Gastrocnemius medialis (tissue), 4 donors: ENCODE results near the gene VSIG1. TPM values are rescaled to one million over a fixed set of nuclear protein-coding genes. Genes with fewer than 3 reads are reported as not detected.

ENCODE experiments used
- ATAC-seq, 2 donors: fragments of 150-250 bp; one replicate each; pipeline ENCODE4 v1.9.1; 2016
- DNase-seq, 2 donors: peaks; one replicate each; pipeline ENCODE4 v3.0.0-alpha.2; 2019
- H3K27ac ChIP-seq, 4 donors: fragments of 200-600 bp; sonication (generic); 1 replicate in 1 of 4; 2 replicates in 3 of 4; pipeline ENCODE4 v1.5.1; 2016 to 2018; ENCODE audit warnings: mild to moderate bottlenecking in 2 of 4, moderate library complexity in 1 of 4
- H3K27me3 ChIP-seq, 3 donors: fragments of 200-600 bp; sonication (generic) in 2 of 3; 1 replicate in 1 of 3; 2 replicates in 2 of 3; pipeline versions ENCODE4 v1.5.1 to v1.6.0; 2016 to 2019; ENCODE audit warnings: mild to moderate bottlenecking in 1 of 3, moderate library complexity in 1 of 3
- H3K36me3 ChIP-seq, 2 donors: fragments of 200-600 bp; sonication (generic) in 1 of 2; one replicate each; pipeline ENCODE4 v1.5.1; 2017 to 2018
- H3K4me1 ChIP-seq, 2 donors: fragments of 200-600 bp; sonication (generic) in 1 of 2; one replicate each; pipeline ENCODE4 v1.5.1; 2016 to 2017; ENCODE audit warnings: mild to moderate bottlenecking in 2 of 2
- H3K4me3 ChIP-seq, 4 donors: fragments of 200-600 bp; sonication (generic) in 3 of 4; 1 replicate in 1 of 4; 2 replicates in 3 of 4; pipeline ENCODE4 v1.5.1; 2016 to 2019; ENCODE audit warnings: mild to moderate bottlenecking in 2 of 4
- H3K9me3 ChIP-seq, 3 donors: fragments of 200-600 bp; sonication (generic) in 2 of 3; 1 replicate in 1 of 3; 2 replicates in 2 of 3; pipeline ENCODE4 v1.5.1; 2016 to 2019
- POLR2A ChIP-seq, 2 donors: fragments of 450-650 bp; IDR thresholded peaks; one replicate each; pipeline ENCODE4 v1.6.1; 2017; ENCODE audit warnings: antibody characterized with exemption in 2 of 2, mild to moderate bottlenecking in 2 of 2, moderate library complexity in 2 of 2
- in situ Hi-C, 4 donors: fragments of 200-750 bp; cut with MboI; loops; one replicate each; pipeline versions ENCODE4 v1.15.0 to v1.8.0; 2017; ENCODE audit warnings: low sequenced_read_pairs in 4 of 4
- intact Hi-C: fragments of 100-400 bp; cut with DNase I; formaldehyde crosslinking; loops from one replicate; pipeline ENCODE4 v1.15.1; 2023; ENCODE audit warnings: low total_unique reads
- total RNA-seq, 4 donors: library from RNA; depleted of rRNA; stranded (reverse); fragments of >200 nt; gene quantifications; one replicate each; pipeline versions ENCODE4 v1.1.0 to v1.2.3, GENCODE V29; 2016
- TF ChIP-seq, protein P1 (sequence below), 5 experiments: fragments of 450-650 bp in 3 of 5; fragments of 200-600 bp in 2 of 5; sonication (generic) in 2 of 5; IDR thresholded peaks in 4 of 5; conservative IDR thresholded peaks in 1 of 5; 1 replicate in 4 of 5; 2 replicates in 1 of 5; pipeline ENCODE4 v1.5.1; 2016 to 2019; ENCODE audit warnings: antibody characterized with exemption in 5 of 5, mild to moderate bottlenecking in 3 of 5, moderate library complexity in 3 of 5

Gene VSIG1
- total RNA-seq, 4 donors from 2014 or later: not detected

GRCh38 chrX:108126661-108127060 is 81.8 kb downstream of the VSIG1 start:
- in situ Hi-C loops (no loop called here), intact Hi-C loops (no loop called here)
- H3K36me3 ChIP-seq: no peaks in the 10 kb centered on the region

DNA sequence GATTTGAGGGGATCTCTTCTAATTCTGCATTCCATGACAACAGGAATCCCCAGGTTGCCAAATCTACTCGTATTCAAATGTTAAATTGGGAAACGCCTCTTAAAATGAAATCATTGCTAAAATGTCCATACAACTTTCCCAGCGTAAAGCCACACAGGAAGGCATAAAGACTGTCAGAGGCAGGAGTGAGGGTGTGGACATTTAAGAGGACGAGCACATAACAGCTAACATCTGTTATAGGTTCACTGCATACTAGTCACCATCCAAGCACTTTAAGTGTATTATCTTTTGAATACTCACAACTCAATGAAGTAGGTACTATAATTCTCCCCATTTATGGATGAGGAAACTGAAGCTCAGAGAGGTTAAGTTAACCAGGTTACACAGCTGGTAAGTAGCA is 82.3 kb downstream of the VSIG1 start:
- Histone ChIP-seq H3K27me3 (no peaks in the 10 kb centered on the region), H3K9me3 (no peaks in the 10 kb centered on the region), H3K27ac (no peak overlapping the region), H3K4me3 (no peak overlapping the region), H3K4me1 (peaks cover 0 to 13% of the 10 kb centered on the region in 2 donors), H3K36me3 (no peaks in the 10 kb centered on the region)
- no peak for DNase-seq
- TF ChIP-seq, protein P1, sequence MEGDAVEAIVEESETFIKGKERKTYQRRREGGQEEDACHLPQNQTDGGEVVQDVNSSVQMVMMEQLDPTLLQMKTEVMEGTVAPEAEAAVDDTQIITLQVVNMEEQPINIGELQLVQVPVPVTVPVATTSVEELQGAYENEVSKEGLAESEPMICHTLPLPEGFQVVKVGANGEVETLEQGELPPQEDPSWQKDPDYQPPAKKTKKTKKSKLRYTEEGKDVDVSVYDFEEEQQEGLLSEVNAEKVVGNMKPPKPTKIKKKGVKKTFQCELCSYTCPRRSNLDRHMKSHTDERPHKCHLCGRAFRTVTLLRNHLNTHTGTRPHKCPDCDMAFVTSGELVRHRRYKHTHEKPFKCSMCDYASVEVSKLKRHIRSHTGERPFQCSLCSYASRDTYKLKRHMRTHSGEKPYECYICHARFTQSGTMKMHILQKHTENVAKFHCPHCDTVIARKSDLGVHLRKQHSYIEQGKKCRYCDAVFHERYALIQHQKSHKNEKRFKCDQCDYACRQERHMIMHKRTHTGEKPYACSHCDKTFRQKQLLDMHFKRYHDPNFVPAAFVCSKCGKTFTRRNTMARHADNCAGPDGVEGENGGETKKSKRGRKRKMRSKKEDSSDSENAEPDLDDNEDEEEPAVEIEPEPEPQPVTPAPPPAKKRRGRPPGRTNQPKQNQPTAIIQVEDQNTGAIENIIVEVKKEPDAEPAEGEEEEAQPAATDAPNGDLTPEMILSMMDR (IDR thresholded peaks at IDR 0.05 in 4 of 5, conservative IDR thresholded peaks at IDR 0.05 in 1 of 5): no peak
- no peak for TF ChIP-seq POLR2A (IDR thresholded peaks at IDR 0.05)
- ATAC-seq: no peak
- intact Hi-C loops (no loop called here), in situ Hi-C loops (no loop called here)

More at GRCh38 chrX:108126661-108127060, 81.8 kb downstream of the VSIG1 start:
- Histone ChIP-seq H3K27me3 (no peaks in the 10 kb centered on the region), H3K27ac (no peak overlapping the region), H3K9me3 (no peaks in the 10 kb centered on the region), H3K4me3 (no peak overlapping the region), H3K4me1 (peaks cover 0 to 13% of the 10 kb centered on the region in 2 donors)
- DNase-seq (no peak), ATAC-seq (no peak)
- TF ChIP-seq, protein P1 (IDR thresholded peaks at IDR 0.05 in 4 of 5, conservative IDR thresholded peaks at IDR 0.05 in 1 of 5): no peak
- no peak for TF ChIP-seq POLR2A (IDR thresholded peaks at IDR 0.05)

Other genes starting within 250 kb of the VSIG1 start
- gene MID2, start 219.2 kb upstream of the VSIG1 start, total RNA-seq: 10 to 100 TPM; 20.5 to 25.4 (median 23.9) TPM
- gene TEX13B, start 62.7 kb upstream of the VSIG1 start, total RNA-seq: not detected
- gene PSMD10, start 46.5 kb downstream of the VSIG1 start, total RNA-seq: 10 to 100 TPM; 16.5 to 33.5 (median 18.6) TPM
- gene ATG4A, start 46.7 kb downstream of the VSIG1 start, total RNA-seq: 10 to 100 TPM; 18.3 to 22.1 (median 20.4) TPM